HG02852 (cell line): Measurements from ENCODE around the gene SMIM44.

Experiments
- ATAC-seq: cut with Tn5 transposase; IDR thresholded peaks from one replicate; pipeline ENCODE4 v1.9.1; 2021; ENCODE audit warnings: mild to moderate bottlenecking, moderate library complexity; ENCODE audit not compliant: unreplicated experiment

Gene SMIM44

GRCh38 chr19:3478409-3479176 is 4.6 kb downstream of the SMIM44 start:
- no peak for ATAC-seq

- no peak for ATAC-seq
Observed at GRCh38 chr19:3477951-3478350, 5.3 kb downstream of the SMIM44 start.

- ATAC-seq, result no peak
Observed at GRCh38 chr19:3477506-3477905, 5.7 kb downstream of the SMIM44 start.

GRCh38 chr19:3476830-3477229 is 6.4 kb downstream of the SMIM44 start:
- no peak for ATAC-seq

GRCh38 chr19:3475449-3475848 is 7.8 kb downstream of the SMIM44 start:
- no peak for ATAC-seq

- no peak for ATAC-seq
Observed at GRCh38 chr19:3474614-3475013, 8.6 kb downstream of the SMIM44 start.

- no peak for ATAC-seq
Observed at GRCh38 chr19:3474010-3474409, 9.2 kb downstream of the SMIM44 start.

GRCh38 chr19:3471954-3472655 is 11.1 kb downstream of the SMIM44 start:
- ATAC-seq, result no peak

GRCh38 chr19:3470500-3471128 is 12.6 kb downstream of the SMIM44 start:
- no peak for ATAC-seq

GRCh38 chr19:3469638-3470499 is 13.4 kb downstream of the SMIM44 start:
- ATAC-seq, result no peak

GRCh38 chr19:3468211-3468610 is 15.0 kb downstream of the SMIM44 start:
- no peak for ATAC-seq

GRCh38 chr19:3467437-3468198 is 15.6 kb downstream of the SMIM44 start:
- ATAC-seq, result no peak

- ATAC-seq, result no peak
Observed at GRCh38 chr19:3466635-3467034, 16.6 kb downstream of the SMIM44 start.

- ATAC-seq, result no peak
Observed at GRCh38 chr19:3465552-3465951, 17.7 kb downstream of the SMIM44 start.

GRCh38 chr19:3464587-3465235 is 18.5 kb downstream of the SMIM44 start:
- ATAC-seq, result no peak

GRCh38 chr19:3463714-3464586 is 19.3 kb downstream of the SMIM44 start:
- ATAC-seq, result no peak

GRCh38 chr19:3462991-3463713 is 20.1 kb downstream of the SMIM44 start:
- ATAC-seq, result no peak

GRCh38 chr19:3459965-3460582 is 23.2 kb downstream of the SMIM44 start:
- no peak for ATAC-seq
